Keratinocyte (primary cell): ENCODE data around the gene ADGRV1. TPM values are rescaled to one million over a fixed set of nuclear protein-coding genes. Genes with fewer than 3 reads are reported as not detected.

Experiments
- DNase-seq: peaks from one replicate; pipeline ENCODE4 v3.0.0-alpha.2; 2011; ENCODE audit warnings: low read depth, missing footprints, low spot score
- FAIRE-seq: peaks from 2 replicates; lab custom pipeline; 2011; peaks lifted over from hg19 to GRCh38; lab: Jason Lieb, UNC
- H2AFZ ChIP-seq: 2 replicates; pipeline ENCODE4 v1.6.0; 2012; ENCODE audit warnings: low read length, control low read depth, inconsistent platforms; ENCODE audit not compliant: control insufficient read depth
- H3K27ac ChIP-seq: 2 replicates; pipeline ENCODE4 v1.5.1; 2011; ENCODE audit warnings: low read length; ENCODE audit not compliant: control insufficient read depth, insufficient read depth
- H3K27me3 ChIP-seq: 3 replicates; pipeline ENCODE4 v1.6.0; 2011; ENCODE audit warnings: low read length; ENCODE audit not compliant: control insufficient read depth, insufficient read depth; ENCODE audit errors: extremely low read depth
- H3K36me3 ChIP-seq, 2 experiments: 2 replicates in 1 of 2; 3 replicates in 1 of 2; pipeline ENCODE4 v1.5.1; 2011; ENCODE audit warnings: low read length in 2 of 2, mild to moderate bottlenecking in 1 of 2; ENCODE audit not compliant: control insufficient read depth in 2 of 2, insufficient read depth in 2 of 2; ENCODE audit errors: extremely low read depth in 1 of 2
- H3K4me1 ChIP-seq: 3 replicates; pipeline ENCODE4 v1.5.1; 2011; ENCODE audit warnings: low read length; ENCODE audit not compliant: control insufficient read depth, insufficient read depth; ENCODE audit errors: extremely low read depth
- H3K4me2 ChIP-seq: 3 replicates; pipeline ENCODE4 v1.6.0; 2011; ENCODE audit warnings: low read depth, low read length; ENCODE audit not compliant: control insufficient read depth, insufficient read depth; ENCODE audit errors: extremely low read depth
- H3K4me3 ChIP-seq, 3 experiments: fragments of 200-600 bp in 1 of 3; sonication (generic) in 1 of 3; 2 replicates in 2 of 3; 3 replicates in 1 of 3; pipeline ENCODE4 v1.5.1; 2011 to 2016; ENCODE audit warnings: low read length in 3 of 3, mild to moderate bottlenecking in 3 of 3, control low read depth in 2 of 3, inconsistent platforms in 1 of 3, low read depth in 1 of 3, mixed read lengths in 1 of 3, mixed run types in 1 of 3, moderate library complexity in 1 of 3; ENCODE audit not compliant: control insufficient read depth in 2 of 3, insufficient read depth in 2 of 3; ENCODE audit errors: extremely low read depth in 1 of 3
- H3K79me2 ChIP-seq: 2 replicates; pipeline ENCODE4 v1.6.0; 2012; ENCODE audit warnings: low read length; ENCODE audit not compliant: control insufficient read depth, insufficient read depth
- H3K9ac ChIP-seq: 3 replicates; pipeline ENCODE4 v1.6.0; 2011; ENCODE audit warnings: low read length; ENCODE audit not compliant: control insufficient read depth, insufficient read depth; ENCODE audit errors: extremely low read depth
- H3K9me1 ChIP-seq: 3 replicates; pipeline ENCODE4 v1.6.0; 2011; ENCODE audit warnings: low read length; ENCODE audit not compliant: control insufficient read depth, insufficient read depth; ENCODE audit errors: extremely low read depth
- H3K9me3 ChIP-seq: 2 replicates; pipeline ENCODE4 v1.5.1; 2012; ENCODE audit warnings: low read depth, low read length; ENCODE audit not compliant: control insufficient read depth
- H4K20me1 ChIP-seq: 3 replicates; pipeline ENCODE4 v1.6.0; 2011; ENCODE audit warnings: low read length; ENCODE audit not compliant: control insufficient read depth, insufficient read depth; ENCODE audit errors: extremely low read depth
- CTCF ChIP-seq, 3 experiments: IDR thresholded peaks in 1 of 3; conservative IDR thresholded peaks in 1 of 3; optimal IDR thresholded peaks in 1 of 3; 2 replicates in 2 of 3; 3 replicates in 1 of 3; pipeline versions ENCODE3 to v1.5.1; 2011; ENCODE audit warnings: low read length in 3 of 3, mild to moderate bottlenecking in 3 of 3, moderate library complexity in 2 of 3, control low read depth in 1 of 3, inconsistent platforms in 1 of 3; ENCODE audit not compliant: insufficient read depth in 2 of 3; ENCODE audit errors: extremely low read depth in 1 of 3
- EZH2 ChIP-seq: IDR thresholded peaks from one replicate; pipeline ENCODE4 v1.6.1; 2012; ENCODE audit warnings: inconsistent platforms, mild to moderate bottlenecking, low read length, moderate library complexity
- dilution Hi-C: fragments of 300-500 bp; cut with MboI; formaldehyde crosslinking; loops from one replicate; pipeline ENCODE4 v1.7.0; 2020; ENCODE audit warnings: low sequenced_read_pairs; ENCODE audit not compliant: extremely low pct_ligation_motif_present
- polyA plus RNA-seq, 5 experiments: library from polyadenylated mRNA; depleted of rRNA in 3 of 5; stranded (reverse) in 3 of 5; stranded (forward) in 1 of 5; unstranded in 1 of 5; fragments of >200 nt; gene quantifications; 1 replicate in 1 of 5; 2 replicates in 3 of 5; 3 replicates in 1 of 5; pipeline versions ENCODE4 v1.2.1 to v1.2.3, GENCODE V29; 2011 to 2012; ENCODE audit warnings: missing spikeins in 2 of 5, low read depth in 1 of 5, low replicate concordance in 1 of 5

Gene ADGRV1
- polyA plus RNA-seq, 1 donor (not counting 4 experiments of a cell fraction or from before 2014, with no cell fraction given), result 0.05 TPM

- Histone ChIP-seq H3K27me3 (no peaks in the 10 kb centered on the region), H4K20me1 (no peaks in the 10 kb centered on the region), H3K79me2 (no peaks in the 10 kb centered on the region), H3K27ac (no peak overlapping the region), H2AFZ (no peak overlapping the region), H3K4me2 (no peak overlapping the region), H3K36me3 (no peaks in the 10 kb centered on the region), H3K4me1 (no peaks in the 10 kb centered on the region), H3K4me3 (no peak overlapping the region), H3K9me3 (no peaks in the 10 kb centered on the region), H3K9ac (no peak overlapping the region), H3K9me1 (no peaks in the 10 kb centered on the region)
- dilution Hi-C loops, result no loop called here
- no peak for DNase-seq
- TF ChIP-seq CTCF (optimal IDR thresholded peaks at IDR 0.05 in 1 of 3, IDR thresholded peaks at IDR 0.05 in 1 of 3, conservative IDR thresholded peaks at IDR 0.05 in 1 of 3; ENCODE audit: extremely low read depth in 1 of 3, insufficient read depth in 2 of 3, low read length in 3 of 3) (no peak), EZH2 (no peak)
- no peak for FAIRE-seq
These were observed 642.1 kb downstream of the ADGRV1 start for GRCh38 chr5:91200692-91201091.

GRCh38 chr5:91206103-91206502 lies 647.5 kb downstream of the ADGRV1 start:
- Histone ChIP-seq H3K36me3 (no peaks in the 10 kb centered on the region), H3K9ac (no peak overlapping the region), H3K4me1 (peaks cover 5% of the 10 kb centered on the region), H3K79me2 (no peaks in the 10 kb centered on the region), H3K27me3 (no peaks in the 10 kb centered on the region), H3K4me3 (no peak overlapping the region), H3K27ac (no peak overlapping the region), H3K4me2 (no peak overlapping the region), H3K9me1 (no peaks in the 10 kb centered on the region), H3K9me3 (no peaks in the 10 kb centered on the region), H2AFZ (no peak overlapping the region), H4K20me1 (no peaks in the 10 kb centered on the region)
- FAIRE-seq (no peak), DNase-seq (no peak)
- TF ChIP-seq EZH2 (no peak), CTCF (optimal IDR thresholded peaks at IDR 0.05 in 1 of 3, IDR thresholded peaks at IDR 0.05 in 1 of 3, conservative IDR thresholded peaks at IDR 0.05 in 1 of 3; ENCODE audit: extremely low read depth in 1 of 3, insufficient read depth in 2 of 3, low read length in 3 of 3) (no peak)
- dilution Hi-C loops, result no loop called here
